Measurements from ENCODE around the gene CCL7.

- TF ChIP-seq EZH2 (IDR thresholded peaks at IDR 0.05; ENCODE audit: insufficient read depth, low read length) = no peak
- no peak for TF ChIP-seq CTCF (IDR thresholded peaks at IDR 0.05; ENCODE audit: insufficient read depth, low read depth, low read length)
These were observed 43.1 kb downstream of the CCL7 start for GRCh38 chr17:34313164-34313563.

Measured in astrocyte (in vitro differentiated cells and primary cell).